BE2C (cell line): ENCODE data around the gene PDE2A.

ENCODE experiments used
- DNase-seq: peaks from one replicate; pipeline ENCODE4 v3.0.0-alpha.2; 2020
- H3K27me3 ChIP-seq: fragments of 250-450 bp; sonication (Bioruptor Pico); 2 replicates; pipeline ENCODE4 v1.5.1; 2020; ENCODE audit warnings: mild to moderate bottlenecking
- H3K36me3 ChIP-seq: fragments of 250-450 bp; sonication (Bioruptor Pico); 2 replicates; pipeline ENCODE4 v1.5.1; 2020; ENCODE audit warnings: mild to moderate bottlenecking
- H3K4me1 ChIP-seq: fragments of 250-450 bp; sonication (Bioruptor Pico); 2 replicates; pipeline ENCODE4 v1.5.1; 2020
- H3K4me3 ChIP-seq: 2 replicates; pipeline ENCODE4 v1.5.1; 2011; ENCODE audit warnings: low read depth, low read length
- H3K9me3 ChIP-seq: fragments of 250-450 bp; sonication (Bioruptor Pico); 2 replicates; pipeline ENCODE4 v1.5.1; 2020
- CTCF ChIP-seq: IDR thresholded peaks from 2 replicates; pipeline ENCODE4 v1.5.1; 2012; ENCODE audit warnings: mild to moderate bottlenecking, low read depth, low read length

Gene PDE2A

GRCh38 chr11:72682858-72683243 lies 8.6 kb upstream of the PDE2A start:
- no peak for TF ChIP-seq CTCF
- Histone ChIP-seq H3K36me3 (0 out of 2 replicates have a peak, but pooled peaks cover 2% of the 10 kb centered on the region), H3K4me1 (peaks cover 5% of the 10 kb centered on the region; the same call in 1 of the 2 replicates), H3K4me3 (no peak overlapping the region), H3K27me3 (no peaks in the 10 kb centered on the region), H3K9me3 (no peaks in the 10 kb centered on the region)
- no peak for DNase-seq

GRCh38 chr11:72682238-72682857 lies 8.1 kb upstream of the PDE2A start:
- 0 out of 2 replicates have a peak, but pooled peaks cover 2% of the 10 kb centered on the region for H3K36me3 ChIP-seq
- H3K27me3 ChIP-seq: no peaks in the 10 kb centered on the region
- no peak for TF ChIP-seq CTCF
- no peaks in the 10 kb centered on the region for H3K9me3 ChIP-seq
- no peak for DNase-seq
- H3K4me1 ChIP-seq: peaks cover 5% of the 10 kb centered on the region; the same call in 1 of the 2 replicates
- no peak overlapping the region for H3K4me3 ChIP-seq

GRCh38 chr11:72681226-72682153 lies 7.3 kb upstream of the PDE2A start:
- no peak overlapping the region for H3K4me3 ChIP-seq
- no peaks in the 10 kb centered on the region for H3K9me3 ChIP-seq
- TF ChIP-seq CTCF: no peak
- DNase-seq: no peak
- 0 out of 2 replicates have a peak, but pooled peaks cover 2% of the 10 kb centered on the region for H3K36me3 ChIP-seq
- no peaks in the 10 kb centered on the region for H3K27me3 ChIP-seq
- H3K4me1 ChIP-seq: peaks cover 5% of the 10 kb centered on the region; the same call in 1 of the 2 replicates

GRCh38 chr11:72680624-72681158 lies 6.5 kb upstream of the PDE2A start:
- no peaks in the 10 kb centered on the region for H3K27me3 ChIP-seq
- H3K9me3 ChIP-seq: no peaks in the 10 kb centered on the region
- H3K36me3 ChIP-seq: 0 out of 2 replicates have a peak, but pooled peaks cover 2% of the 10 kb centered on the region
- H3K4me3 ChIP-seq: no peak overlapping the region
- peaks cover 5% of the 10 kb centered on the region; the same call in 1 of the 2 replicates for H3K4me1 ChIP-seq
- no peak for TF ChIP-seq CTCF
- no peak for DNase-seq

- no peak for TF ChIP-seq CTCF
- Histone ChIP-seq H3K9me3 (no peaks in the 10 kb centered on the region), H3K27me3 (no peaks in the 10 kb centered on the region)
Observed at GRCh38 chr11:72679869-72680268, 5.6 kb upstream of the PDE2A start.

More at GRCh38 chr11:72679869-72680268, 5.6 kb upstream of the PDE2A start:
- no peak for DNase-seq
- peaks cover 12% of the 10 kb centered on the region for H3K4me1 ChIP-seq
- no peak overlapping the region for H3K4me3 ChIP-seq
- H3K36me3 ChIP-seq: 0 out of 2 replicates have a peak, but pooled peaks cover 2% of the 10 kb centered on the region
